Stimulated activated CD8-positive, alpha-beta memory T cell treated with anti-CD3 and anti-CD28 coated beads, Interleukin-2, amount 100 ng/mL, for 1 hour (primary cell): ENCODE data around the gene MEIS3.

ENCODE experiments used
- DNase-seq, 2 donors: peaks; one replicate each; pipeline ENCODE4 v3.0.0-alpha.2; 2020; ENCODE audit warnings: low read depth in 2 of 2

The MEIS3 gene

DNA sequence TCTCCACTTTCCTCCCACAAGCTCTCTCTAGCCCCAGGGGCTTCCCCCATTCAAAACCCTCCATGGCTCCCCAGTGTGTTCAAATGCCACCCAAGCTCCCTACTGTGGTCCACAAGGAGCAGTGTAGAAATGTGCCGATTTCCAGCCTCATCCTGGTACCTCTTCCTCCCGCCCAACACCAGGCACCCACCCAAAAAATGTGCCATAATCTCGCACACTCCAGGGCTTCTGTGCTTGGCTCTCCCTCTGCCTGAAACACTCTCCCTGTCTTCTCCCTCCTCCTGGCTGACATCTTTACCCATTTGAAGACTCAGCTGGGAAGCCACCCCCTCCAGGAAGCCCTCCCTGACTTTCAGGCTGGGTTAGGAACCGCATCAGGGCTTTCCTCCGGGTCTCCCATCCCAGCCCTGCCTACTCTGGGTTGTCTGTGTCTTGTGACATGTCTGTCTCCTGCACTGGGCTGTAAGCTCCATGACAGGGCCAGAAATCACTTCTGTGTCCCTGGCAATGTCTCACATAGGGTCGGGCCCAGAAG is 16.6 kb upstream of the MEIS3 start:
- DNase-seq = no peak

DNA sequence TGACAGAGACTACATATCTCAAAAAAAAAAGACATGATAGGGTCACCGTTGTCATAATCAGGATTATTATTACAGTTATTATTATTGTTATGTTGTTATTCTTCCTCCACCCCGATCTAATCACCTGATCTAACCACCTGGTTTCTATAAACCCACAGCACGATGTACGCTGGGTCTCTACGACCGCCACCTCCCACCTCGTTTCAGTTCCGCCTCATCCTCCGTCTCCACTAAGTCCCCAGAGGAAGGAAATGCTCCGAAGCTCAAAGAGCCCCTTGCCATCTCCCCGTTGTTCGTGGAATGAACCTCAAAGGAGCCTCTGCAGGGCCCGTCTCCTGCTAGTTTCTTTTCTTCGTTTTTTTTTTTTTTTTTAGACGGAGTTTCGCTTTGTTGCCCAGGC is 15.9 kb upstream of the MEIS3 start:
- DNase-seq = no peak

DNA sequence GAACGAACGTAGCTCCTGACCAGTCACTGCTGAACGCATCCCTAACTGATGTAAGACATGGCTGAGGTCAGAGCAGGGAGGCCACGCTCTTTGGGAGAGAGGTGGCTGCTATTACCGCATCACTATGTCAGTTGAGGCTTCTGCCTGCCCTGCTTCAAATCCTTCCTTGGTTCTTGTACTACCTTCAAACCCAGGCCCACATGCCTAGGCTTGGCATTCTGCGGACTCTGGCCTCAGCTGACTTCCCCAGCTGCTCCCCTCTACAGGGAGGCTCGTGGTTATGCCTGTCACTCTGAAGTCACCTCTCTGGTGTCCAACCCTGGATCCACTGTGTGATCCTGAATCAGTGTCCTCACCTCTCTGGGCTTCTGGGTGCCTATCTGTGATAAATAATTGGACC is 14.8 kb upstream of the MEIS3 start:
- DNase-seq = no peak

DNA sequence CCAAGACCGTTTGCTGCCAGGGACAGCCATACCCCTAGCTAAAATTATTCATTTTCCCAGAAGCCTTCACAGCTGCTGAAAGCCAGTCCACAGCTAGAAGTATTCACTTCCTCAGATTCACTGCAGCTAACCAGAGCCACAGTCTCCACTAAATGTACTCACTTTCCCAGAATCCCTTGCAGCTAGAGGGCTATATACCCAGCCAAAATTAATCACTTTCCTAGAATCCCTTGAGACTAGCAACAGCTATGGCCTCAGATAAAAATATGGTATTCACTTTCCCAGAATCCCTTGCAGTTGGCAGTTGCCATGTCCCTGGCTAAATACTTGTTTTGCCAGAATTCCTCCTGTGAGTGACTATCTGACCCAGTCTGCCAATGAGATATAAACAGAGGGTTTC is 13.8 kb upstream of the MEIS3 start:
- DNase-seq = no peak

DNA sequence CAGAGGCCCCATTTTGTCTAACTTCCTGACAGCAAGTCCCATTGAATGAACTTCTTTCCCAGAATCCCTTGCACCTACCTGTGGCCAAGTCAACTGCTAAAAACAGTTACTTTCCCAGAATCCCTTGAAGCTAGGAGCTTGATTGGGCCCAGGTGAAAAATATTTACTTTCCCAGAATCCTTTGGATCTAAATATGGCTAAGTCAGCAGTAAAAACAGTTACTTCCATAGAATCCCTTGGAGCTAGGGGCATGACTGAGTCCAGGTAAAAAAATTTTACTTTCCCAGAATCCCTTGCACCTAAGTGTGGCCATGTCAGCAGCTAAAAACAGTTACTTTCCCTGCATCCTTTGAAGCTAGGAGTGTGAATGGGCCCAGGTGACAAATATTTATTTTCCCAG is 13.2 kb upstream of the MEIS3 start:
- DNase-seq = no peak

DNA sequence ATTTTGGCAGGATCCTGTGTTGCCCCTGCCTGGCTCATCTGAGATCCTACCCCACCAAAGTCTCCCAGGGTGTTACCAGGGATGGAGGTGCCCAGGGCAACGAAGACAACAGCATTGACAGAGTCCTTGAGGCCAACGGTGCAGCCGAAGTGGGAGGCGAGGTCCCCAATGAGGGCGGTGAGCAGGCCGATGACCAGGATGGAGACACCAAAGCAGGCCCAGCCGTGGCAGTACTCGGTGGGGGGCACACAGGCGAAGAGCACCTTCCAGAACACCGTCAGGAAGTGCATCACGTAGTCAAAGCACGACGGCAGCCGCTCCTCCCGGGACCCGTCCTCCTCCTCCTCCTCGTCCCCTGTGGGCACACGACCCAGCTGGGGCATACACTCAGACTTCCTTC is 12.8 kb upstream of the MEIS3 start:
- DNase-seq = no peak

DNA sequence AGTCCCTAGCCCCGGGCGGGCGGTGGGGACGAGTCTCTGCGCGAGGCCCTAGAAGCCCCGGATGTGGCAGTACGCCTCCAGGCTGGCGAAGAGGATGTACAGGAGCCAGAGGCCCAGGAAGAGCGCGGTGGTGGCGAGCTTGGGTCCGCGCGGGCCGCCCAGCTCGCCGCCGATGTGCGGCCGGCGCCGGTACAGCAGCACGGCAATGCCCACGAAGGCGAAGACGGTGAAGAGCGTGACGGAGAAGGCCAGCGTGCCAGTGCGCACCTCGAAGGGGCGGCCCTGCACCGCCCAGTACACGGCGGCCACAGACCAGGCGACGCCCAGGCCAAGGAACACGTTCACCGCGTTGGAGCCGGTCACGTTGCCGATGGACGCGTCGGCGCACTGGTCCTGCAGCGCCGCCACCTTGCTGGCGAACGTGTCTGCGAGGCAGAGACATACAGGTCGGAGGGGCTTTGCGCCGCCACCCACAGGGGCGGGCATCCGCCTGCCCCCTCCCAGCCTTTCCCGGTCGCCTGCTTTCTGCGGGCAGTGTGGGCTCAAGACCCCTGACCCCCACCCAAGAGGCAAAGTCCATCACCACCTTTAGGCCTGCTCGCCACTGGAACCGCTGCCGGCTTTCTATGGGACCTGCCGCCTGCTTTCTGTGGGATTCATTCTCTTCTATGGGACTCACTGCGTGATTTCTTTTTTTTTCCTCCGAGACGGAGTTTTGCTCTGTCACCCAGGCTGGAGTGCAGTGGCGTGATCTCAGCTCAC is 10.9 kb upstream of the MEIS3 start:
- no peak for DNase-seq

DNA sequence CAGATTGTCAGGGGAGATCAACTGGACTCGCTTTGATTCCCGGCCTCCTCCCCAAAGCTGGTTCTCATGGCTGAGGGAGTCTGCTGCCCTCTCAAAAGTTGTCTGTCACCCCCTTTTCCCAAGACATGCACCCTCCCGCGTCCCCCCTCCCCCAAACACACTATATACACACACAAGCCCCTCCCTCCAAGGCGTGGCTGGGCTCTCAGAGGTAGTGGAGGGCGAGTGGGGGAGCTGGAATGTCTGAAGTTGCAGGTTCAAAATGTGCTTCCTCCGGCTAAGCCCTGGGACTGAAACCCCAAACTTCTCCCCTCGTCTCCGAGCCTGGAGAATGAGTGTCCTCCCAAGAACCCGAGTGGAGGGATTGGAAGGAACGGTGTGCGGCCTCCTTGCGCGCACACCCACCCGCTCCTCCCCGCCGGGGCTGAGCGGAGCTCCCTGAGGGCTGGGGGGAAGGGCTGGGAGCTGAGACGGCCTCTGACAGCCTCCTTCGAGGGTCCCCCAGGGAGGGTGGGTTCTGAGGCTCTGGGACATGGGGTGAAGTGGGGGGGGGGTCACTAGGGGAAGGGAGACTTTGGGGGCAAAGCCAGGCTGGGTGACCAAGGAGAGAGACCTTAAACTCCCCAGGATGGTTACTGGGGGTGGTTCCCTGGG is 9.9 kb upstream of the MEIS3 start:
- DNase-seq = no peak

DNA sequence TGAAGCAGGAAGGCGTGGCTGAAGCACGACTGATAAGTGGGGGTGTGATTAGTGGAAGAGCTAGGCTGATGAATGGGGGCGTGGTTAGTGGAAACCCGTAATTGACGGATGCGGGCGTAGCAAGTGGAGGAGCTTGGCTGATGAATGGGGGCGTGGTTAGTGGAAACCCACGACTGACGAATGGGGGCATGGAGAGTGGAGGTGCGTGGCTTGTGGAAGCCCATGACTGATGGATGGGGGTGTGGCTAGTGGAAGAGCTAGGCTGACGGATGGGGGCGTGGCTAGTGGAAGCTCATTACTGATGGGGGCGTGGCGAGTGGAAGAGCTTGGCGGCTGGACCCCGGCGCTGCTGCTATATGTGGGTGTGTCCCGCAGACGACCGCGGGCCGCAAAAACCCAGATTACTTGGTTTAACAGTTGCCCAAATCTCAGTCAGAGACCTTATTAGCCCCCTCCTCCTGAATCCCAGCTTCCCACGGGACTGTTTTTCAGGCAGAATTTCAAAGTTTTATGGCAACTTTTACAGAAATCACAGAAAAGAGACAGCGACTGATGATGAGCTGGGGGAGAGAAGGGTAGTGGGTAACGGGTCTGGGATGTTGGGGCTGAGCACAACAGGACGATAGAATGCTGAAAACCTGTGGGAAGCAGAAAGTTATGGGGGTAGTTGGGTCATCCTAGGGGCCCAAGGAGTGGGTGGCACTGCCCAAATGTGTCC is 9.0 kb upstream of the MEIS3 start:
- peak; percentile 20 to 65 for DNase-seq

DNA sequence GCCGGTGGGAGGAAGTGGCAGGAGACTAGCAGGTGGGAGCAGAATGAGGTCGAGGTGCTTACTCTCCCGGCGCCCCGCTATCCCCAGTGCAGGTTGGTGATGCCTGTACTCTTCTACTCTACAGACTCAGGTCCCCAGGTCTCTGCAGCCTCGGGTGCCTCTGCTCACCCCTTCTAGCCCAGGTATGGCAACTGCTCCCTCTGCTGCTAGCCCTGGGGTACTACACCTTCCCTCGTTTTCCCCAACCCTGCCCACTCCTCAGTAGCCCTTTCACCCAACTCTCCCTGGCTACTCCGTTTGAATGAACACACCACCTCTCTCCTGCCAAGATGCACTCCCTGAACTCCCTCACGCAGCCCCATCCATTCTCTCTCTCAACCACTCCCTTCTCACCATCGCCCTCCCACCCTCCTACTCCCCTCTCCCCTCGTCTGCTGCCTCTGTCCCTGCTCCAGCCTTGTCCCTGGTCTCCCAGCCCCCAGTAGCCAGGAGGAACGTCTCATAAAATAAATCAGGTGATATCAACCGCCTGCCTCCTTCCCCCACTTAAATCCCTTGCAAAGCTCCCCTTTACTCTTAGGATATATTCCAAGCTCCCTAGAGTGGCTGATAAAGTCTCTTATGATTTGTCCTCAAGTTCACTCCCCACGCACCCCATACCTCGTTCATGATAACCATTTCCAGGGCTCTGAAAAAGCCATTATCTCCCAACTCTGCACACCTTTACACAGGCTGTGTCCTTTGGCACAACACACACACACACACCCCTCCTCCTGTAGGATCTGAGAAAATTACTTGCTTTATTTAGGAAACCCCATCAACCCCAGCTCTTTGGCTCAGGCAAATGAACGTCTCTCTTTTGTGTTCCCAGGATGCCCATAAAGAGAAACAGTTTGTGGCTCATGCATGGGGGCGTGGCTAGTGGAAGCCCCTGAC is 8.2 kb upstream of the MEIS3 start:
- peak; percentile 34 to 47 for DNase-seq

DNA sequence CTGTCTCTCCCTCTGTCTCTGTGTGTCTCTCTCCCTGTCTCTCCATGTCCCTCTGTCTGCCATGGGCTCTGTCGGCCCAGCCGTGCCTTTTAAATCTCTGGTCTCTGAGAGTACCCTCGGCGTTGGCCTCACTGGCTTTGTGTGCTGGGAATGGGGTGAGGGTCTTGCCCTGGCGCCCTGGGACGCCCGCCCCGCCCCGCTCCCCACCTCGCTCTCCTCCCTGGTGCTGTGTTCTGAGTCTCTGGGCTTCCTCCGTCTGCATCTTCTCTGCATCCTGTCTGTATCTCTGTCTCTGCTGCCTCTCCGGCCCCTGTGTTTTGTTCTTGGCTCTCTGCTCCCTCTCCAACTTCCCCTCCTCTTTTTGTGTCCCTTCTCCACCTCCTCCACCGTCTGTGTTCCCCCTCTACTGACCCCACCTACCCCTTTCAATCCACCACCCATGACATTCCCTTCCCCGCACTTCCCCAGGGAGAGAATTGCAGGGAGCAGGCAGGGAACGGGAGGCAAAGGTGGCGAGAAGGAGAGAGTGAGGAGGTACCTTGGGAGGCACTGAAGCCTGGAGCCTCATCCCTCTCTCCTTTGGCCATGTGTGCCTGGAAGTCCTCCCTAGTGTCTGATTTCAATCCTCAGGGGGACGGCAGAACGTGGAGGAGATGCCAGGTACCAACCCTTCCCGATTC is 4.0 kb upstream of the MEIS3 start:
- DNase-seq = no peak

DNA sequence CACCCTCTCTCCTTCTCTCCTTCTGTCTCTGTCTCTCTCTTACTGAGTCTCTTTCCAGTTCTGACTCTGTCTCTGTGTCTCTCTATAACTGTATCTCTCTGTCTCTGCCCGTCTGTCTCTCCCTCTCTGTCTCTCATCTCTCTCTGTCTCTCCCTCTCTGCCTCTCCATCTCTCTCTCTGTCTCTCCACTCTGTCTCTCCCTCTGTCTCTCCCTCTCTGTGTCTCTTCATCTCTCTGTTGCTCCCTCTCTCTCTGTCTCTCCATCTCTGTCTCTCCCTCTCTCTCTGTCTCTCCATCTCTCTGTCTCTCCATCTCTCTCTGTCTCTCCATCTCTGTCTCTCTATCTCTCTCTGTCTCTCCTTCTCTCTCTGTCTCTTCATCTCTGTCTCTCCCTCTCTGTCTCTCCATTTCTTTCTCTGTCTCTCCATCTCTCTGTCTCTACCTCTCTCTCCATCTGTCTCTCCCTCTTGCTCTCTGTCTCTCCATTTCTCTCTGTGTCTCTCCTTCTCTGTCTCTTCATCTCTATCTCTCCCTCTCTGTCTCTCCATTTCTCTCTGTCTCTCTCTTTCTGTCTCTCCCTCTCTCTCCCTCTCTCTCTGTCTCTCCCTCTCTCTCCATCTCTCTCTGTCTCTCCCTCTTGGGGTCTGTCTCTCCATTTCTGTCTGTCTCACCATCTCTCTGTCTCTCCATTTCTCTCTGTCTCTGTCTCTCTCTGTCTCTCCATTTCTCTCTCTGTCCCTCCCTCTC is 3.3 kb upstream of the MEIS3 start:
- DNase-seq = no peak

DNA sequence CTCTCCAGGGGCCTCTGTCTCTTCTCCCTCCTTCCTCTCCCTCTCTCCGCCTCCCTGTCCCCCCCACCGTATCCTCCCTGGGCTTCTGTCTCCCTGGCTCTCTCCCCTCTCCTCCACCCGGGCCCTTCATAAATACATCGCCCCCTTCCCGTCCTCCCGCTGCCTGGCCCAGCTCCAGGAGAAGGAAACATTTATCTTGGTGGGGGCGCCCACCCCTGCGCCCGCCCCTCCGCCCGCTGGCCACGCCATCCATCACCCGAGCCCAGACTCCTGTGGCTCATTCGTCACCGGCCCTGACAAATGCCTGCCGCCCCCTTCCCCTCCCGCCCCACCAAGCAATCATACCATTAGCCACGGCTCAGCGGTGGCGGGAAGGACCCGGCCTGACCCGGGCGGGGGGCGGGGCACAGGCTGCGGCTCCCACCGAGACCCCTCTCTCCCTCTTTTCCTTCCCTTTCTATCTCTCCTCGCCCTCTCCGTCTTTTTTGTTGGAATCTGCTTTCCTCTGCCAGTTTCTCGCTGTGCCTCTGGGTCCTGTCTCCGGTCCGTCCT is 2.6 kb upstream of the MEIS3 start:
- no peak for DNase-seq

DNA sequence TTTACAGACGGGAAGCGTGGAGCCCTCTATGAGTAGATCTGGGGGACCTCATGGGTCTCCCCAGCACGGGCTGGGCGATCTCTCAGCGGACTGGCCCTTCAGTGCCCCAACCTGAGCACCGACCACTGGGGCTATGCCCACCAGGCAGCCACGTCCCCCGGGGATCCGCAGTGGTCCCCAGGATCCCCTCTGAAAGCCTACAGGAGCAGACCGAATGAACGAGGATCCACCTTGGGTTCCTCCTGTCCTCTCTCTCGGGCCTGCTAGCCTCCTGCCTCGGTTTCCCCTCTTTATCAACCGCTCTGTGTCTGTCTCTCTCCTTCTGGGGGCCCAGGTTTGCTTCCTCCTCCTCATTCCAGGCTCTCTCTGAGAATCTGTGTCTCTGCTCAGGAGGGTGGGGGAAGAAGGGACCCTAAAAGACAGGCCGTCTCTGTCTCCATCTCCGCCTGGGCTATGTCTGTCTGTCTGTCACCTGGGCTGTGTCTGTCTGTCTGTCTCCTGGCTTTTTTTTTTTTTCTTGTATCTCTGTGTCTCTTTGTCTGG is 2.0 kb upstream of the MEIS3 start:
- DNase-seq = no peak

DNA sequence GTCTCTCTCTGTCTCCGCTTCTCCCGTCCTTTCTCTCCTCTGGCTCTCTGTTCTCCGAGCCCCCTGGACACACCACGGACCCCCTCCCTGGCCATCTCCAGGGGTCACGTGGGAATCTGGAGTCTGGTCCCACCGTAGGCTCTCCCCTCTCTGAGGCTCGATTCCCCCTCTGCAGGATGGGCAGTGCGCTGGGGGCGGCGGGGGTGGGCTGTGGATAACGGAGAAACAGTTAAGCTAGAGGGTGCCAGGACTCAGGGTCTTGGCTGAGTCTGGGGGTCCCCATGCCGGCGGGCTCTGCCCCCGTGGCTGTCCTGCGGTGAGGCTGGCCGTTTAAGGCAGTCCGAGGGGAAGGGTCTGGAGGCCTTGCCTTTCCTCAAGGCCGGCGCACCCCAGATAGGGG is 462 bp upstream of the MEIS3 start:
- DNase-seq = no peak

DNA sequence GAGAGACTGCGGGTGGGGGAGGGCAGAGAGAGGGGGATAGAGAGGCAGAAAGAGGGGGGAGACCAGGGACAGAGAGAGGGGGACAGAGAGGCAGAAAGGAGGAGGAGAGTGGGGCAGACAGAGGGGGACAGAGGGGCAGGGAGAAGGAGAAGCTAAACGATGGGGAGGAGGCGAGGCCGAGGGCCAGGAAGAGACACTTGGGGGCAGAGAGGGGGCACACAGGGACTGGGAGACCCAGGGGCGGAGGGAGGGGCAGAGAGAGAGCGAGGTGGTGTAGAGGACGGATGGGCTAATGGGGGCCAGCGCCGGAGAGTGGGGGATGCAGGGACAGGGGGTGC is 666 bp downstream of the MEIS3 start:
- DNase-seq = no peak

DNA sequence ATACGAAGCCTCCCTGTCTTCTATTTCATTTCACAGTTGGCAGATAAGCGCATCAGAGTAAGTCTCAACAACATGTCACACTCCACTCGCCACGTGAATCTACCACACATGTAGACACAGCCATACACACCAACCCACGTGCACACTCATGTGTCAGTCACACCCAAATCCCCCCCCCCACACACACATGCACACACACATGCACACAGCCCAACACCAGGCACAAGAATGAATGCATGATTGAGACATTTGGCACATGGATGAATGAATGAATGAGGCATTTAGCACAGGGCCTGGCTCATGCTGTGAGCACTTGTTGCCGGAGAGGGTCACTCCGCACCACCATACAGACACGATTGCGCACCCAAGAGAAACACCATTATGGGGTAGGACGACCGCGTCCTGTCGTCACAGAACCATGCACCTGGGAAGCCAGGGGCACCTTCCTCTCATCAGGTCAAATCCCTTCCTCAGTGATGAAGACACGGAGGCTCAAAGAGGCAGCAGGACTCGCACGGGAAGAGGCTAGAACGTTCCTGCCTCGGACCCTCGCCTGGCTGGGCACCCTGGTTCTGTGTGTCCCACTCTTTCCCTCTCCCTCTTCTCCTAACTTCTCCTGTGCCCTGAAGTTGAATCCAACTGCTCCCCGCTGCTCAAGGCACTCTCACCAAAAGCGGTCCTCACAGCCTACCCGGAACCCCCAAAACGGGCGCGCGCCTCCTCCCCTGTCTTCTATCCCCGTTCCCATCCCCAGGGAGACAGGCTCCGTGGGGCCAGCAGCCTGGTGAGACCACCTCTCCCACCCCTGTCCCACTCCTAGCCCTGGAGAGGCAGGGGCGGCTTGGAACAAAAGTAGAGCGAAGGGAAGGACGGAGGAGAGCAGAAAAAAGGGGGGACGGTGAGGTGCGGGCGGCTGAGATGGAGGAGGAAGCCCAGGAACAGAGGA is 1.3 kb downstream of the MEIS3 start:
- DNase-seq = no peak

DNA sequence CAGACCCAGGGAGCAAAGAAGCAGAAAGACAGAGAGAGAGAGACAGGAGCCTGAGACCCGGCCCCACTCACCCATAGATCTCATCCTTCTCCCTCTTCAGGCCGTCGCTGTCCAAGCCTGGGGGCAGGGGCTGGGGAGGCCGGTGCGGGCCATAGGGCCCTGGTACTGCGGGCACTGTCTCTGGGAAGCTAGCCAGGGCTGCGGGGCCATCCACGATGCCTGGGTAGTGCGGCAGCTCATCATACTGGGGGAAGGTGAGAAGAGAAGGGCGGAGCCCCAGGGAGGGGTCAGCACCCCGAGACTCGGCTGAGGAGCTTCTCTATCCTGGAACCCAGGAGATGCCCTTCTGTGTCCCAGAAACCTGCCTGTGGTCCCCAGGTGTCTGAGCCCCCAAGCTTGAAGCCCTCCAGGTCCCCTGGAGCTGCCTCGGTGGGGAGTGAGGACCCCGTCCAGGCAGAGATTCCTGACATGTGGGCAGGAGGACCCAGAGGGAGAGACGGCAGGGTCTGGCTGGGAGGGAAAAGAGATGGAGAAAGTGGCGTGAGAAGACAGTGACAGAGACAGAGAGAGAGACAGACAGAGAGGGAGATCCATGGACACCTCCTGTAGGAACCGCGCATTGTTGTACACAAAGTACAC is 2.1 kb downstream of the MEIS3 start:
- DNase-seq = no peak
